ENCODE measurements around the gene GPHA2.

- TF ChIP-seq CTCF (IDR thresholded peaks at IDR 0.05; ENCODE audit: poor library complexity, severe bottlenecking), result no peak
- TF ChIP-seq POLR2AphosphoS5 (IDR thresholded peaks at IDR 0.05), result no peak
- no peak for TF ChIP-seq EP300 (conservative IDR thresholded peaks at IDR 0.05; ENCODE audit: poor library complexity, severe bottlenecking)
- TF ChIP-seq EZH2 (IDR thresholded peaks at IDR 0.05; ENCODE audit: borderline replicate concordance, insufficient read depth, low read length, poor library complexity, severe bottlenecking), result no peak
- no peak for TF ChIP-seq TAF1 (IDR thresholded peaks at IDR 0.05; ENCODE audit: low read depth)
- no peak for TF ChIP-seq MXI1 (conservative IDR thresholded peaks at IDR 0.05; ENCODE audit: poor library complexity, severe bottlenecking)
These were observed 48.4 kb downstream of the GPHA2 start for GRCh38 chr11:64887234-64887756.
